Uterus (tissue), 4 donors: ENCODE measurements around the gene DNAH10. TPM values are rescaled to one million over a fixed set of nuclear protein-coding genes. Genes with fewer than 3 reads are reported as not detected.

ENCODE experiments used
- DNase-seq, 2 donors: peaks; one replicate each; pipeline ENCODE4 v3.0.0-alpha.2; 2019 to 2020
- H3K27ac ChIP-seq, 2 donors: fragments of 200-600 bp; sonication (generic); 1 replicate in 1 of 2; 2 replicates in 1 of 2; pipeline ENCODE4 v1.5.1; 2016 to 2018
- H3K27me3 ChIP-seq, 2 donors: fragments of 200-600 bp; sonication (generic); one replicate each; pipeline ENCODE4 v1.5.1; 2018 to 2019; ENCODE audit warnings: control low read depth in 1 of 2
- H3K36me3 ChIP-seq, 2 donors: fragments of 200-600 bp; sonication (generic); one replicate each; pipeline ENCODE4 v1.5.1; 2019; ENCODE audit warnings: control low read depth in 1 of 2
- H3K4me1 ChIP-seq, 2 donors: fragments of 200-600 bp; sonication (generic); one replicate each; pipeline ENCODE4 v1.5.1; 2018 to 2019; ENCODE audit warnings: control low read depth in 1 of 2
- H3K4me3 ChIP-seq, 2 donors: fragments of 200-600 bp; sonication (generic); 1 replicate in 1 of 2; 2 replicates in 1 of 2; pipeline ENCODE4 v1.5.1; 2018 to 2019; ENCODE audit warnings: mild to moderate bottlenecking in 1 of 2
- H3K9me3 ChIP-seq, 2 donors: fragments of 200-600 bp; sonication (generic); one replicate each; pipeline ENCODE4 v1.5.1; 2019; ENCODE audit warnings: control low read depth in 1 of 2
- CTCF ChIP-seq, 4 experiments: fragments of 200-600 bp in 2 of 4; fragments of 450-650 bp in 2 of 4; sonication (generic) in 2 of 4; IDR thresholded peaks; one replicate each; pipeline ENCODE4 v1.5.1; 2016 to 2019; ENCODE audit warnings: antibody characterized with exemption in 4 of 4, mild to moderate bottlenecking in 2 of 4, moderate library complexity in 1 of 4
- POLR2A ChIP-seq, 2 donors: fragments of 450-650 bp; IDR thresholded peaks; one replicate each; pipeline ENCODE4 v1.6.1; 2016; ENCODE audit warnings: antibody characterized with exemption in 2 of 2, mild to moderate bottlenecking in 1 of 2, moderate library complexity in 1 of 2
- intact Hi-C: fragments of 100-400 bp; cut with DNase I; formaldehyde crosslinking; loops from one replicate; pipeline ENCODE4 v1.15.1; 2023; ENCODE audit warnings: low total_unique reads
- small RNA-seq: library from RNA; depleted of rRNA; stranded (forward); fragments of <200 nt; gene quantifications from one replicate; pipeline ENCODE3, GENCODE V24; 2016
- total RNA-seq, 4 donors: library from RNA; depleted of rRNA in 3 of 4; stranded (reverse); fragments of >200 nt in 3 of 4; gene quantifications; one replicate each; pipeline versions ENCODE4 v1.1.0 to v1.2.4, GENCODE V29; 2014 to 2023
- donor health status: DM: yes; HTN: yes; CAD: no.

DNAH10 gene
- total RNA-seq, 4 donors from 2014 or later, result under 0.01 to 3.9 (median 1.1) TPM

GRCh38 chr12:123983822-123984485, 221.9 kb downstream of the DNAH10 start:
- intact Hi-C loops, result loop anchor here (5.0 kb wide), 1 partner anchor 82 kb away; no protein-coding TSS in a partner anchor
- peak overlapping the region in 1 of 2 donors; percentile 2 for H3K27ac ChIP-seq

GRCh38 chr12:123984903-123985302, 222.8 kb downstream of the DNAH10 start:
- no peaks in the 10 kb centered on the region for H3K36me3 ChIP-seq
- no peaks in the 10 kb centered on the region for H3K4me1 ChIP-seq
- no peaks in the 10 kb centered on the region for H3K9me3 ChIP-seq
- no peak for TF ChIP-seq POLR2A (IDR thresholded peaks at IDR 0.05)
- TF ChIP-seq CTCF (IDR thresholded peaks at IDR 0.05), result no peak
- intact Hi-C loops, result loop anchor here (5.0 kb wide), 1 partner anchor 83 kb away; no protein-coding TSS in a partner anchor
- no peak overlapping the region for H3K27ac ChIP-seq
- no peak for DNase-seq
- H3K27me3 ChIP-seq, result no peaks in the 10 kb centered on the region
- no peak overlapping the region for H3K4me3 ChIP-seq

More at GRCh38 chr12:123983822-123984485, 221.9 kb downstream of the DNAH10 start:
- DNase-seq, result peak; percentile 36 to 41
- Histone ChIP-seq H3K27me3 (no peaks in the 10 kb centered on the region), H3K36me3 (no peaks in the 10 kb centered on the region), H3K9me3 (no peaks in the 10 kb centered on the region), H3K4me1 (no peaks in the 10 kb centered on the region), H3K4me3 (no peak overlapping the region)
- TF ChIP-seq POLR2A (IDR thresholded peaks at IDR 0.05) (no peak), CTCF (IDR thresholded peaks at IDR 0.05) (peak; percentile 39 to 62 (median 58))

Small RNA genes lying within 50 kb of the gene (small RNA-seq; reads per million reads assigned to genes)
- not detected for gene AC068790.4
- gene AC068790.6, result not detected

Other genes starting within 250 kb of the DNAH10 start
- gene RILPL1, start 228.6 kb upstream of the DNAH10 start, total RNA-seq, result 10 to 100 TPM in 2 of 4 donors, 1 to 10 TPM in 2; 2.9 to 32.3 (median 18.4) TPM
- gene TMED2, start 177.7 kb upstream of the DNAH10 start, total RNA-seq, result 100 to 1,000 TPM in 3 of 4 donors, 10 to 100 TPM in 1; 60.2 to 362 (median 178) TPM
- 10 to 100 TPM in 3 of 4 donors, 1 to 10 TPM in 1; 5.9 to 42.0 (median 23.9) TPM for gene DDX55, start 160.2 kb upstream of the DNAH10 start, total RNA-seq
- gene EIF2B1, start 128.6 kb upstream of the DNAH10 start, total RNA-seq, result 100 to 1,000 TPM in 1 of 4 donors, 10 to 100 TPM in 3; 35.1 to 114 (median 66.7) TPM
- gene GTF2H3, start 128.5 kb upstream of the DNAH10 start, total RNA-seq, result 10 to 100 TPM; 12.3 to 66.4 (median 31.1) TPM
- 100 to 1,000 TPM in 1 of 4 donors, 10 to 100 TPM in 2, 1 to 10 TPM in 1; 3.8 to 334 (median 23.9) TPM for gene TCTN2, start 91.2 kb upstream of the DNAH10 start, total RNA-seq
- 10 to 100 TPM; 10.6 to 38.6 (median 30.2) TPM for gene ATP6V0A2, start 49.9 kb upstream of the DNAH10 start, total RNA-seq
- 10 to 100 TPM in 3 of 4 donors, 1 to 10 TPM in 1; 7.4 to 67.3 (median 32.8) TPM for gene CCDC92, start 210.5 kb downstream of the DNAH10 start, total RNA-seq
- 10 to 100 TPM; 23.1 to 97.1 (median 52.1) TPM for gene ZNF664, start 210.9 kb downstream of the DNAH10 start, total RNA-seq